Gastrocnemius medialis (tissue), 4 donors: ENCODE measurements around the gene NKAPD1.

Experiments used
- CTCF ChIP-seq, 5 experiments: fragments of 450-650 bp in 3 of 5; fragments of 200-600 bp in 2 of 5; sonication (generic) in 2 of 5; IDR thresholded peaks in 4 of 5; conservative IDR thresholded peaks in 1 of 5; 1 replicate in 4 of 5; 2 replicates in 1 of 5; pipeline ENCODE4 v1.5.1; 2016 to 2019; ENCODE audit warnings: antibody characterized with exemption in 5 of 5, mild to moderate bottlenecking in 3 of 5, moderate library complexity in 3 of 5
- POLR2A ChIP-seq, 2 donors: fragments of 450-650 bp; IDR thresholded peaks; one replicate each; pipeline ENCODE4 v1.6.1; 2017; ENCODE audit warnings: antibody characterized with exemption in 2 of 2, mild to moderate bottlenecking in 2 of 2, moderate library complexity in 2 of 2

- TF ChIP-seq CTCF (IDR thresholded peaks at IDR 0.05 in 4 of 5, conservative IDR thresholded peaks at IDR 0.05 in 1 of 5) (no peak), POLR2A (IDR thresholded peaks at IDR 0.05) (no peak)
Measured at GRCh38 chr11:112029460-112029859, 44.6 kb upstream of the NKAPD1 start.
